ENCODE measurements around the gene GABRG3.
"Not testable (repeated sequence)": the region's sequence is repeated elsewhere in the genome, so short reads cannot be mapped to it uniquely, and the experiment has no call there.

GABRG3 gene

GRCh38 chr15:27119695-27120266 is 148.8 kb downstream of the GABRG3 start:
- no peak for DNase-seq

GRCh38 chr15:27121672-27122071 is 150.7 kb downstream of the GABRG3 start:
- no peak for DNase-seq

GRCh38 chr15:27123291-27123690 is 152.3 kb downstream of the GABRG3 start:
- no peak for DNase-seq

- DNase-seq = no peak
These were observed 152.8 kb downstream of the GABRG3 start for GRCh38 chr15:27123808-27124207.

- no peak for DNase-seq
These were observed 153.4 kb downstream of the GABRG3 start for GRCh38 chr15:27124287-27124871.

GRCh38 chr15:27125185-27125584 is 154.2 kb downstream of the GABRG3 start:
- DNase-seq = no peak

- no peak for DNase-seq
These were observed 155.5 kb downstream of the GABRG3 start for GRCh38 chr15:27126449-27126848.

GRCh38 chr15:27127815-27128570 is 157.0 kb downstream of the GABRG3 start:
- DNase-seq = no peak

- no peak for DNase-seq
These were observed 162.3 kb downstream of the GABRG3 start for GRCh38 chr15:27133249-27133648.

GRCh38 chr15:27134481-27134880 is 163.5 kb downstream of the GABRG3 start:
- DNase-seq = no peak

GRCh38 chr15:27135151-27135550 is 164.2 kb downstream of the GABRG3 start:
- no peak for DNase-seq

- DNase-seq = no peak
These were observed 166.1 kb downstream of the GABRG3 start for GRCh38 chr15:27137127-27137526.

- no peak for DNase-seq
These were observed 194.6 kb downstream of the GABRG3 start for GRCh38 chr15:27165590-27165989.

- no peak for DNase-seq
These were observed 195.9 kb downstream of the GABRG3 start for GRCh38 chr15:27166917-27167316.

GRCh38 chr15:27167738-27168137 is 196.8 kb downstream of the GABRG3 start:
- DNase-seq = no peak

- no peak for DNase-seq
These were observed 199.9 kb downstream of the GABRG3 start for GRCh38 chr15:27170851-27171250.

- DNase-seq = no peak
These were observed 201.8 kb downstream of the GABRG3 start for GRCh38 chr15:27172821-27173220.

- DNase-seq = no peak
These were observed 204.6 kb downstream of the GABRG3 start for GRCh38 chr15:27175472-27176153.

- DNase-seq = no peak
These were observed 205.9 kb downstream of the GABRG3 start for GRCh38 chr15:27176785-27177406.

- DNase-seq = no peak
These were observed 208.8 kb downstream of the GABRG3 start for GRCh38 chr15:27179789-27180188.

- DNase-seq = no peak
These were observed 211.7 kb downstream of the GABRG3 start for GRCh38 chr15:27182561-27183110.

GRCh38 chr15:27183201-27183600 is 212.2 kb downstream of the GABRG3 start:
- DNase-seq = no peak

GRCh38 chr15:27191515-27191914 is 220.5 kb downstream of the GABRG3 start:
- not testable (repeated sequence) for DNase-seq
